SK-N-MC (cell line): ENCODE measurements around the gene PTPRN2.

Experiments
- EZH2 ChIP-seq: fragments of 200-600 bp; sonication (generic); IDR thresholded peaks from one replicate; pipeline ENCODE4 v1.6.1; 2017; ENCODE audit warnings: antibody characterized with exemption
- POLR2AphosphoS5 ChIP-seq: IDR thresholded peaks from 2 replicates; pipeline ENCODE4 v1.6.1; 2012; ENCODE audit warnings: mild to moderate bottlenecking, low read depth, low read length, borderline replicate concordance

DNA sequence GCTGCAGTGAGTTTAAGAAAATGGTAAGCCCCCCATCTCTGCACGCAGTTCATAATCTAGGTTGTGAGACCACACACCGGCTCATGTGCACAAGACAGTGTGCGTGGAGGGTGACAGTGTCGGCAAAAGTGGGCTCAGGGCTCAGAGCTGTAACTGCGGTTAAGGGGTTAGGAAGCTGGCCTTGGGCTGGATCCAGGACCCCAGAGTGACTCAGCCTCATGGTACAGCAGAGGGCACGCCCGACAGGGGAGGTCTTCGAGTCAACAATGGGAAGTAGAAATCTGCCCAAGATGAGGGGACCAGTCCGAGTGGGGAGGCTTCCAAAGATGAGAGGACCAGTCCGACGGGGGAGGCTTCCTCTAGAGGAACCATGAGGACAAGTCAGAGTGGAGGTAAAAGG is 813.1 kb downstream of the PTPRN2 start:
- TF ChIP-seq POLR2AphosphoS5 (no peak), EZH2 (no peak)
